GM12878 (cell line): ENCODE results near the gene NDUFB1. TPM values are rescaled to one million over a fixed set of nuclear protein-coding genes. Genes with fewer than 3 reads are reported as not detected.

Experiments used
- ATF7 ChIP-seq: fragments of 450-650 bp; IDR thresholded peaks from 2 replicates; pipeline ENCODE4 v1.6.1; 2016; ENCODE audit warnings: low read depth, mild to moderate bottlenecking
- BCLAF1 ChIP-seq: fragments of 450-650 bp; IDR thresholded peaks from 2 replicates; pipeline ENCODE4 v1.6.1; 2017; ENCODE audit warnings: antibody characterized with exemption, mild to moderate bottlenecking, moderate library complexity
- EGR1 ChIP-seq, 2 experiments: IDR thresholded peaks; 1 replicate in 1 of 2; 2 replicates in 1 of 2; pipeline ENCODE4 v1.6.1; 2011 to 2012; ENCODE audit warnings: low read depth in 2 of 2, low read length in 2 of 2, borderline replicate concordance in 1 of 2, mild to moderate bottlenecking in 1 of 2, moderate library complexity in 1 of 2
- FOS ChIP-seq: IDR thresholded peaks from 3 replicates; pipeline ENCODE4 v1.6.1; 2011; ENCODE audit warnings: borderline replicate concordance; ENCODE audit not compliant: insufficient read length; ENCODE audit errors: extremely low read depth
- MEF2B ChIP-seq: fragments of 450-650 bp; IDR thresholded peaks from 2 replicates; pipeline ENCODE4 v1.6.1; 2018; ENCODE audit warnings: mild to moderate bottlenecking, moderate library complexity; ENCODE audit not compliant: partially characterized antibody, poor library complexity, severe bottlenecking
- NKRF ChIP-seq: fragments of 450-650 bp; conservative IDR thresholded peaks from 2 replicates; pipeline ENCODE4 v1.6.1; 2017; ENCODE audit warnings: mild to moderate bottlenecking, moderate library complexity
- PBX3 ChIP-seq: IDR thresholded peaks from 2 replicates; pipeline ENCODE4 v1.6.1; 2011; ENCODE audit warnings: mild to moderate bottlenecking, low read depth, low read length, moderate library complexity; ENCODE audit not compliant: insufficient replicate concordance
- PKNOX1 ChIP-seq: fragments of 450-650 bp; IDR thresholded peaks from 2 replicates; pipeline ENCODE4 v1.6.1; 2016; ENCODE audit warnings: mild to moderate bottlenecking
- PML ChIP-seq: IDR thresholded peaks from 2 replicates; pipeline ENCODE4 v1.6.1; 2012; ENCODE audit warnings: low read length, inconsistent platforms
- POLR2AphosphoS2 ChIP-seq: IDR thresholded peaks from 2 replicates; pipeline ENCODE4 v1.6.1; 2011; ENCODE audit warnings: low read depth, mild to moderate bottlenecking, low read length, improper control_type of control experiment, moderate library complexity
- POLR2AphosphoS5 ChIP-seq: IDR thresholded peaks from 2 replicates; pipeline ENCODE4 v1.6.1; 2011; ENCODE audit warnings: mild to moderate bottlenecking, low read length, inconsistent platforms
- YY1 ChIP-seq: IDR thresholded peaks from 2 replicates; pipeline ENCODE4 v1.6.1; 2011; ENCODE audit warnings: low read depth, mild to moderate bottlenecking, low read length
- ZNF687 ChIP-seq: fragments of 450-650 bp; IDR thresholded peaks from 2 replicates; pipeline ENCODE4 v1.6.1; 2017; ENCODE audit warnings: mild to moderate bottlenecking, moderate library complexity
- polyA plus RNA-seq, 11 experiments: library from polyadenylated mRNA; depleted of rRNA in 4 of 11; unstranded in 6 of 11; stranded (reverse) in 5 of 11; fragments of >200 nt; fragmentation: Nextera tagmentation in 4 of 11; fragmentation: Illumina TruSeq in 1 of 11; extraction: Ambion mirVana in 4 of 11; extraction: Trizol in 1 of 11; gene quantifications; 1 replicate in 1 of 11; 2 replicates in 10 of 11; pipeline versions ENCODE4 v1.2.1 to v1.2.3, GENCODE V29; 2011 to 2016; ENCODE audit warnings: inconsistent platforms in 2 of 11, missing spikeins in 2 of 11, low read depth in 1 of 11
- total RNA-seq, 4 experiments: library from RNA; depleted of rRNA in 3 of 4; stranded (reverse); fragments of >200 nt in 3 of 4; fragmentation: Illumina TruSeq in 1 of 4; extraction: Trizol in 1 of 4; gene quantifications; 2 replicates each; pipeline versions ENCODE4 v1.2.1 to v1.2.3, GENCODE V29; 2013 to 2021

The NDUFB1 gene
- total and polyA plus RNA-seq, 10 of the 15 experiments (the other 5 are each of a cell fraction or from before 2014, with no cell fraction given), result 132 to 919 (median 561) TPM

GRCh38 chr14:92108345-92109254 is 12.9 kb downstream of the NDUFB1 start (continued):
- peak in 1 of 2 experiments; percentile 6; a peak in 1 of 3 replicates for TF ChIP-seq EGR1 (IDR thresholded peaks at IDR 0.05; ENCODE audit: borderline replicate concordance in 1 of 2, low read depth in 2 of 2, low read length in 2 of 2)
- peak; percentile 11 for TF ChIP-seq PBX3
- TF ChIP-seq PKNOX1, result peak; percentile 81
- TF ChIP-seq BCLAF1, result no peak
- TF ChIP-seq ZNF687, result no peak
- TF ChIP-seq POLR2AphosphoS5, result no peak
- no peak for TF ChIP-seq FOS
- 0 out of 2 replicates have a peak, but pooled peaks have one; percentile 45 for TF ChIP-seq YY1
- peak; percentile 21 for TF ChIP-seq MEF2B
- TF ChIP-seq NKRF, result no peak
- no peak for TF ChIP-seq PML
- TF ChIP-seq ATF7, result no peak
- TF ChIP-seq POLR2AphosphoS2, result no peak
